Measurements from ENCODE around the gene ISLR.

The ISLR gene

DNA sequence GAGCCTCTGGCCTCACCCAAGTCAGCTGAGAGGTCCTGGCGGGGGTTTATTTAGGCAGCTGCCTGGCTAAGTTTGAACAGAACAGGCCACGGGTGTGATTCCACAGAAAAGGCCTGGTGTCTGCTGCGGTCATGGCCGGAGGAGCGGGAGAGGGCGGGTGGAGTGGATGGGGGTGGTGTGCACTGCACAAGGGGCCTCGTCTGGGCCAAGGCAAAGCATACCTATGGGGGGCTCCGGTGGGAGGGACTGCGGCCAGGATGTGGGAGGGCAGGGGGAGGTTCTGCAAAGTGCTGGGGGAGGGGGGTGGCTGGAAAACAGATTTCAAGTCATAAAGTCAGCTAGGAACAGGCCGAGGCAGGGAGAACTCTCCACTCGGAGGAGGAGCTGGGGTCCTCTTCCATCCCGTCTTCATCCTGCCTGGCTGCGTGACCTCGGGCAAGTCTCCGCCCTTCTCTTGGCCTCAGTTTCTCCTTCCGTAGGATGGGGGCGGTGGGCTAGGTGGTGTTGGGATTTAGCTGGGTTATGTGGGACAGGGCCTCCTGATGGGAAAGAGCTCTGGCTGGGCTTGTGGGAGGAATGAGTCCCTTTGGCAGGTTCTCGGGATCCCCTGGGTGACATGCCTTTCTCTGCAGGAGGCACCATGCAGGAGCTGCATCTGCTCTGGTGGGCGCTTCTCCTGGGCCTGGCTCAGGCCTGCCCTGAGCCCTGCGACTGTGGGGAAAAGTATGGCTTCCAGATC is 878 bp downstream of the ISLR start:
- DNase-seq: no peak

DNA sequence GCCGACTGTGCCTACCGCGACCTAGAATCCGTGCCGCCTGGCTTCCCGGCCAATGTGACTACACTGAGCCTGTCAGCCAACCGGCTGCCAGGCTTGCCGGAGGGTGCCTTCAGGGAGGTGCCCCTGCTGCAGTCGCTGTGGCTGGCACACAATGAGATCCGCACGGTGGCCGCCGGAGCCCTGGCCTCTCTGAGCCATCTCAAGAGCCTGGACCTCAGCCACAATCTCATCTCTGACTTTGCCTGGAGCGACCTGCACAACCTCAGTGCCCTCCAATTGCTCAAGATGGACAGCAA is 1.4 kb downstream of the ISLR start:
- DNase-seq: no peak

DNA sequence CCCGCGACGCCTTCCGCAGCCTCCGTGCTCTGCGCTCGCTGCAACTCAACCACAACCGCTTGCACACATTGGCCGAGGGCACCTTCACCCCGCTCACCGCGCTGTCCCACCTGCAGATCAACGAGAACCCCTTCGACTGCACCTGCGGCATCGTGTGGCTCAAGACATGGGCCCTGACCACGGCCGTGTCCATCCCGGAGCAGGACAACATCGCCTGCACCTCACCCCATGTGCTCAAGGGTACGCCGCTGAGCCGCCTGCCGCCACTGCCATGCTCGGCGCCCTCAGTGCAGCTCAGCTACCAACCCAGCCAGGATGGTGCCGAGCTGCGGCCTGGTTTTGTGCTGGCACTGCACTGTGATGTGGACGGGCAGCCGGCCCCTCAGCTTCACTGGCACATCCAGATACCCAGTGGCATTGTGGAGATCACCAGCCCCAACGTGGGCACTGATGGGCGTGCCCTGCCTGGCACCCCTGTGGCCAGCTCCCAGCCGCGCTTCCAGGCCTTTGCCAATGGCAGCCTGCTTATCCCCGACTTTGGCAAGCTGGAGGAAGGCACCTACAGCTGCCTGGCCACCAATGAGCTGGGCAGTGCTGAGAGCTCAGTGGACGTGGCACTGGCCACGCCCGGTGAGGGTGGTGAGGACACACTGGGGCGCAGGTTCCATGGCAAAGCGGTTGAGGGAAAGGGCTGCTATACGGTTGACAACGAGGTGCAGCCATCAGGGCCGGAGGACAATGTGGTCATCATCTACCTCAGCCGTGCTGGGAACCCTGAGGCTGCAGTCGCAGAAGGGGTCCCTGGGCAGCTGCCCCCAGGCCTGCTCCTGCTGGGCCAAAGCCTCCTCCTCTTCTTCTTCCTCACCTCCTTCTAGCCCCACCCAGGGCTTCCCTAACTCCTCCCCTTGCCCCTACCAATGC is 2.0 kb downstream of the ISLR start:
- no peak for DNase-seq

DNA sequence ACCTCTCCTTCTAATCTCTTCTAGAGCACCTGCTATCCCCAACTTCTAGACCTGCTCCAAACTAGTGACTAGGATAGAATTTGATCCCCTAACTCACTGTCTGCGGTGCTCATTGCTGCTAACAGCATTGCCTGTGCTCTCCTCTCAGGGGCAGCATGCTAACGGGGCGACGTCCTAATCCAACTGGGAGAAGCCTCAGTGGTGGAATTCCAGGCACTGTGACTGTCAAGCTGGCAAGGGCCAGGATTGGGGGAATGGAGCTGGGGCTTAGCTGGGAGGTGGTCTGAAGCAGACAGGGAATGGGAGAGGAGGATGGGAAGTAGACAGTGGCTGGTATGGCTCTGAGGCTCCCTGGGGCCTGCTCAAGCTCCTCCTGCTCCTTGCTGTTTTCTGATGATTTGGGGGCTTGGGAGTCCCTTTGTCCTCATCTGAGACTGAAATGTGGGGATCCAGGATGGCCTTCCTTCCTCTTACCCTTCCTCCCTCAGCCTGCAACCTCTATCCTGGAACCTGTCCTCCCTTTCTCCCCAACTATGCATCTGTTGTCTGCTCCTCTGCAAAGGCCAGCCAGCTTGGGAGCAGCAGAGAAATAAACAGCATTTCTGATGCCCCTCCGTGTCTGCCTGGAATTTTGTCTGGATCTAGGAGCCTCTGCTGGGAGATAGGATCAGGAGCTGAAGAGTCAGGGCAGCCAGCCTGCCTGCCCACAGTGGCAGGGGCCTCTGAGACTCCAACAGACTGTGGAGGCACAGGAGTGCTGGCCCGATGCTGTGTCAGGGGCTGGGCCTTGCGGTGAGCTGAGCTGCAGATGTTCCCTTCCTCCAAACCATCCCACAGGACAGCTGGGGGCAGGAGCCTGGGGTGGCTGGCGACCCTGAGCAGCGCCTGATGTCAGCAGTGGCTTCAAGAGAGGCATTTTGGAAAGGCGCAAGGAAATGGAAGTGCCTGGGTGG is 3.0 kb downstream of the ISLR start:
- no peak for DNase-seq

DNA sequence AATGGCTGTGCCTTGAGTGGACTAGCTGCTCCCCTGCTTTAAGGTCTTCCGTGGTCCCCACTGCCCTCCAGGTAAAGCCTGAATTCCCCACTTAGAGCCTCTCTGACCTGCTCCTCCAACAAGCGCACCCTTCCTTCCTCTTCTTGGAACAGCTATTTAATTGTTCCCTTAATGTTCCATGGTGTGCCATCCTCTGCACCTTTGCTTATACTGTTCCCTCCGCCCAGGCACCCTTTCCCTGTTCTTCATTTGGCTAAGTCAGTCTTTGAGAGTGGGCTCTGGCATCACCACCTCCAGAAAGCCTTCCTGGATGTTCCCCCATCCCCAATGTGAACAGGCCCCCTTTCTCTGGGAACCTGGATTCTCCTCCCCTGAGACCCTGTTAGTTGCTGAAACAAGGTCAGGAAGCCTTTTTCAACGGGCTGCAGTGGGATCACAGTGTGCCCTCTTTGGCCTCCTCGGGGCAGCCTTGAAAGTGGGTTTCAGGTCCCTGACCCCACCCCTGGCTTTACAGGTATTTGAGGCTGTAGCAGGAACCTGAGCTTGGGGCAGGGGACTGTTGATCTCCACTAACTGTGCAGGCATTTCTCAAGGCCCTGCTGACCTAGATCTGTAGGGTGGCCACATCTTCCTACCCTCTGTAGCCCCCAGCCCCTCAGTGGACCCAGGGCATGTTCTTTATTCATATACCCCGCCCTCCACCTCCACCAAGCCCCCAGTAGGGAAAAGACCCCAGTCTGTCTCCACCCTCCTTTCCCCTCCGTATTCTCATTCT is 5.0 kb downstream of the ISLR start:
- no peak for DNase-seq

DNA sequence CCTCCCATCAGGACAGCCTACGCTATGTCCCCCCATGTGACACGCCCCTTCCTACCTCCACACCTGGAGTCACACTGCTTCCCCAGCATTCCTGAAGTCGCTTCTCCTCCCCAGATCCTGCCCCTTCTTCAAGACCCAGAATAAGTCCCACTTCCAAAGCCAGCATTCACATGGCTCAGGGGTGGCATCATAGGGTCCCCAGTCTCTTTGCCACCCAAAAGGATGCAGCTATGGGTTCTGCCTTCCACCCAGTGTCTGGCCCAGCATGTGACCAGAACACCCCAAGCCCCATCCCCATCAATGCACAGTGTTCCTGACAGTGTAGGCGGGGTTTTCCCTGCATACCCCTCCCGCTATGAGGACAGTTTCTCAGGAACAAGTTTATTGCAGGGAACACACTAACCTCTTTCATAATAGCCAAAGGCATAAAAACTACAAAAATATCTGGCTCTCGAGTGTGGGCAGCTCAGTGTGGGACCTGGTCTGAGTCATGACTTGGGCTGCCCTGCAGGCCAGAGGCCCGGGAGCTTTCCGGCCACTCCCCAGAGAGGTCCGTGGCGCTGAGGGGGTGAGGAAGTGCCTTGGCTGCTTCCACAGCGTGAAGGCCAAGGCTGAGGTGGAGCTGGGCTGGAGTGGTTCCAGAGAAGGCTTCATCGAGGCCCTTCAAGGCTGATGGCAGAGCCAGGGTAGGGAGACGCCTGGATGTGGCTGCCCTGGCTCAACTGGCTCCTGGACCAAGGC is 5.8 kb downstream of the ISLR start:
- DNase-seq: no peak

DNA sequence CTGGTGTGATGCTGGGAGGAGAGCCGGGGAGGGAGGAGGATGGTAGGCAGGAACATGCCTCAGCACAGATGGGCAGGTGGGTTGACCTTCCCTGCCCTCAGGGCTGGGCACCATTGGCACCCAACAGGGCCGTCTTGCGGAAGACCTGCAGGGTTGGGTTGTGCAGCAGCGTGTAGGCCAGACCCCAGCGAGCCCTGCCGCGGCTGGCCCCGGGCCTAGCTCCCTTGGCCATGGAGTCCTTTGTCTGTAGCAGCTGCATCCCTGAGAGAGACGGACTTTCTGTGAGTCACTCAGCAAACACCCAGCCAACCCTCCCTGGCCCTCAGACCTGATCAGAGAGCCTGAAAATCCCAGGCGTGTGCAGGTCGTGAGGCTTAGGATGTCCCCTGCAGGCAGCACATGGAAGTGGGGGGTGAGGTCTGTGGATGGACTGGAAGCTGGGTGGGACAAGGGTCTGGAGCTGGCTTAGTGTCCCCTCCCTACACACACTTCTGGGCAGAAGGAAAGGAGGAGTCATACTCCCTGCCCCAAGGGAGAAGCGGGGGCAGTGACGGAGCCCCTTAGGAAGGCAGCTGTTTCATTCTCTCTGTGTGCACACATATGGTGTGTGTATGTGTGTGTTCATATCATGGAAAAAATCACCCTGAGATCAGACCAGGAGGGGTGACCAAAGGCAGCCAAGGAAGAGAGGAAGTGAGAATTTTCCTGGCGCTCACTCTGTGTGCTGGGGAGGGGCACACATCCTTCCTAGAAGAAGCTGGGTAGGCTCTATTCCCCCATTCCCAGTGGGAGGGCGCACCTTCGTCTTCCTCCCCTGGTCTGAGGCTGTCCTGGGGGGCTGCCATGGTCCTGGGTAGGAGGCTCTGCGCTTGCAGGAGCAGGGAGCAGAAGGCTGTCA is 6.7 kb downstream of the ISLR start:
- no peak for DNase-seq

DNA sequence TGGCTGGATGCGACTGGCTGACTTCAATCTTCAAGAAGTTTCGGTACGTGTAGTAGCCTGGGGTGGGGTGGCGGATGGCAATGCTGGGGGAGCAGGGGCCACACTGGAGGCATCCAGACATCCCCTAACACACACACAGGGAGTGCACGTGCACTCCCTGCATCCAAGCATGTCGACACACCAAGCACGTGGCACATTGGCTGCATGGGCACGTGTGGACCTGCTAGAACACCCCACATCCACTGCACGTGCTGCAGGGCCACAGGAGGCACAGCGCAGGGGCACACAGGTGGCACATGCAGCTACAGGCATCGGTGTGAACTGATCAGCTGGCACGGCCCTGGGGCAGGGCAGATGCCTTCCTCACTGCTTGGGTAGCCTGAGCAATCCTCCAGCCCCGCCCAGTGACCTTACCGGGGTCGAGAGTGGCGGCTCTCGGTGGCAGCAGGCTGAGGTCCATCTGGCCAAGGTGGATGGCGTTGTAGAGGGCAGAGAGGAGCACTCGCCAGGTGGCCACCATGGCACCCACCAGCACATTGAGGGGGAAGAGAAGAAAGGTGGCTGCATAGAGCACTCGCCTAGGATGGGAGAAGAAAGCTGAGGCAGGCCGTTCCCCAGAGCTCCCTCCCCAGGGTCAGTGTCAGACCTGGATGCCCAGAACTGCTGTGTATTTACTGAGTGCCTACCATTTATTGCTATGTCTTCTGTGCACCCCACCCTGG is 7.5 kb downstream of the ISLR start:
- no peak for DNase-seq

DNA sequence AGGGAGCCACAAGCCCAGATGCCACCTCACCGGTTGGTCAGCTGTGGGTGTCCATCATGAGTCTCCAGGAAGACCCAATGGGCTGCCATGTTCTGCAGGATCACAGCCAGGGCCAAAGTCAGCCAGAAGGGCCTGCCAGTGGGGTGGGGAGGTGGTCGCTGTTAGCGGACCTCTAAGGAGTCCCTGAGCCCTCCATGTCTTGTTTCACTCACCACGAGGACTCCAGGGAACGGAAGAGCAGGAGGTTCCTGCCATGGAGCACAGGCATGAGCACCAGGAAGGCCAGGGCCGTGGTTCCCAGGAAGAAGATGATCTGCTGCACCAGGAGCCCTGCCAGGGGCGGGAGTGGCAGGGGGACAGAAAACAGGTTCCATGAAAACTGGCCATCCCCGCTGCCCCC is 8.6 kb downstream of the ISLR start:
- no peak for DNase-seq

DNA sequence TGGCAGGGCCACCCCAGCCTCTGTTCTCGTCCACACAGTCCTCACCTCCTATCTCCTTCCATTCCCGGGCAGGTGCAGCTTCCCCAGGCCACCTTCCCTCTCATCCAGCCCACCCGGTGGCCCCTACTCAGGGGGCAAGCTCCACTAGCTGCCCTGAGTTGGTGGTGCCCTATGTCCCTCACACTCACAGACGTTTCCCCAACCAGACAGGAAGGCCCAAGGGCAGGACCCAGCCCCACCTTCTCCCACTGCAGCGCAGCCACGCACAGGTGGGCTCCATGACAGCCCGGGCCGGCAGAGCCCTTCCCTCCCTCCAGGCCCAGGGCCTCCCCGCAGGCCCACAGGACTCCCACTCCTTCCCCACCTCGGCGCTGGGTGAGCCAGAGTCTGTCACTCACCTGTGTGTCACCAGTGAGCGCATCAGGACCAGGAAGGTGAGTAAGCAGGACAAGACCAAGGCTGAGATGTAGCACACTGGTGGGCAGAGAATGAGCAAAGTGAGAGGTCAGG is 11.1 kb downstream of the ISLR start:
- no peak for DNase-seq

DNA sequence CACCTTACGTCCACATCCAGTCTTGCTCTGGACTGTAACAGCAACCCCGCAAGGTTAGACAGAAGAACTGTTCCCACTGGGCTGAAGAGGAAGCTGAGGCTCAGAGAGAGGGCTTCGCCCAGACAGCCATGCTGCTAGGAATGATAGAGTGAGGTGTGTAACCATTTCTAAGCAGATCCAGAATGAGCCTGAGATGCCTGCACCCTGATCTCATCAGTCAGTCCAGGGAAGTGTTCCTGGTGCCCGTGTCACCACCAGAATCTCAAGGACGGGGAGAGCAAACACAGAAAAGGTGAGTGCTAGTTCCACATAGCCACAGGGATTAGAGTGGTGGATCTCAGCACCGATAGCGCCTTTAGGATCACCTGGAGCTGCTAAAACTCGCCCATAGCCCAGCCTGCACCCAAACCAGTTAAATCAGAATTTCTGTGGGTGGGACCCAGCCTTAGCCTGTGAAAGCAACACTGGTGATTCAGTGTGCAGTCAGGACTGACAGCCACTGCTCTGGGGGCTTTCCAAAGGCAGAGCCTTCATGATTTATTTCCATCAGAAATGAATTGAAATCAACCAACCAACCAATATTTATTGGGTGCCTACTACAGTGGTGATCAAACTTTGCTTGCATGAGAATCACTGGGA is 12.3 kb downstream of the ISLR start:
- no peak for DNase-seq

DNA sequence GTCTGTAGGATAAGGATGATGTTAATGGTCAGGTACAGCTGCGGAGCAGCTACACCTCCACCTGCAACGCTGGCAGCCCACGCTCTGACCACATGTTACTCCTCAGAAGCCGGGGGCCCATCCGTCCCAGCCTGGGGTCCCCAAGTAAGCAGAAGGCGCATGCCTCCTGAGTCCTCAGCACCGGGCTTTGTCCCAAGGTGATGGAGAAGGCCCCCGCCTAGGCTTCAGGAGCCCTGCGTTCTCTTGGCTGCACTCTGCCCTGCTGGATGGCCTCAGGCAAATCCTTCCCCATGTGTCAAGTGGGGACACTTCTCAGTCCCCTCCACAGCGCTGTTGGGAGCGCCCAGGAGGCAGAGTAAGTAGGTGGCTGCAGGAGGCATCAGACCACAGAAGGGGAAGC is 14.7 kb downstream of the ISLR start:
- DNase-seq: no peak

DNA sequence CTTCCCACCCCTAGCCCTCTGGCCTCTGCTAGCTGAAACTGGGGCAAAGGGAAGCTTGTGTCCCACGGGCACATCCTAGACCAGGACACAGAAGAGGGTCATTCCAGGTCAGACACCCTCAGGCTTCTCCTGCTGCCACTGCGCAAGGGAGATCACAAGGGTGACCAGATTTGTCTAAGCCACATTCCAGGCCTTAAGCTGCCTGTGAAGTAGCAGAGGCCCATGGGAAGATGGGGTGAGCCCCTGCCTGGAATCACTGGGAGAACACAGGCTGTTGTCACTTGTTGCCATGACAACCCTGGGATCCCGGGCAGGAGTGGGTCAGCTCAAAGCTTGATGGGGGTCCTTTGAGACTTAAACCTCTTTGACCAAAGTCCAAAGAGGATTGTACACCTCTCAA is 18.3 kb downstream of the ISLR start:
- no peak for DNase-seq

DNA sequence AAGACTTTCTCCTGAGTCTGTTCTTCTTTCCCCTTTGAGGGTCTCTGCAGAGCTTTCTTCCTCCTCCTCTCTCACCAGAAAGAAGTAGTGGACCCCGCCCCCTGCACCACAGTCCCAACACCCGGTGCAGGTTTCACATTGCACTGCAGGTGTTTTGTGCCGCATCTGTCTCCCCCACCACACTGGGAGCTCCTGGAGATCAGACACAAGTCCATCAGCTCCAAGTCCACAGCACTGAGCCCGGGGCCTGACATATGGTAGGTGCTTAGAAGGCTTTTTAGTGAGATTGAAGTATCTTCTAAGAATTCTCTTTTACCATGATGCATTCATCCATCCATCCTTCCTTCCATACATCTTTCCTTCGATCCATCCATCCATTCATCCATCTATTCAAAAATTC is 19.2 kb downstream of the ISLR start:
- DNase-seq: no peak

DNA sequence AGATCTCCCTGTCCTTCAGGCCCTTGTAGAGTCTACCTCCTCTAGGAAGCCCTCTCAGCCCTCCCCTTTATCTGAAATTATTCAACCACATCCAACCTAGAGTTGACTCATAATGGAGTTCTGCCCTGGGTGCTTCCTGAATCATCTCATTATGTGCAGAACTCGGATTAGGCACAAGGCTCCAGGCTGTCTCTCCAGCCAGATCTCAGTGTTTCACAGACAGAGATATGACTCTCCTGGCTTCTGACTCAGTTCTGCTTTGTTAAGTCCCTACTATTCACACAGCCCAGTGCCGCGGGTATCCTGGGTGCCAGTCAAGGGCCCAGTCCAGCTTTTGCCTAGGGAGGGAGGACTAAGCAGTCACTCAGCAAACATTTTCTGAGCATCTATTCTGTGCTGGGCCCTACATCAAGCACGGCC is 19.8 kb downstream of the ISLR start:
- DNase-seq: no peak

DNA sequence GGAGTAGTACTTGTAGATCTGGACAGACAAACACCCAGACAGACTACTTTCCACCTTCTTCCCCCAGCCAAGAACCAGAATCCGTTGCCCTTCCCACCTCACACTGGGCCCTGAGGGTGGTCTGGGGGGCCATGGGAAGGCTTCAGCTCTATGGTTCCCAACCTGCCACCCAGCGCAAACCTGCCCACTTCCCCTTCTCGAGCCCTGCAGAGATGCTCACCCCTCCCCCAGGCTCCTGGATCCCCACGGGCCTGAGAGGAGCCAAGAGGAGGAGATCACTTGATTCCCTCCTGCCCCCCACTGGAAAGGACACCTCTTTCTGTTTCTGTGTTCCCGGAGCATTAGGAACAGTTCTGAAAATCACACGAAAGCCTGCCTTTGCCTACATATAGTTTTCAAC is 20.4 kb downstream of the ISLR start:
- no peak for DNase-seq

DNA sequence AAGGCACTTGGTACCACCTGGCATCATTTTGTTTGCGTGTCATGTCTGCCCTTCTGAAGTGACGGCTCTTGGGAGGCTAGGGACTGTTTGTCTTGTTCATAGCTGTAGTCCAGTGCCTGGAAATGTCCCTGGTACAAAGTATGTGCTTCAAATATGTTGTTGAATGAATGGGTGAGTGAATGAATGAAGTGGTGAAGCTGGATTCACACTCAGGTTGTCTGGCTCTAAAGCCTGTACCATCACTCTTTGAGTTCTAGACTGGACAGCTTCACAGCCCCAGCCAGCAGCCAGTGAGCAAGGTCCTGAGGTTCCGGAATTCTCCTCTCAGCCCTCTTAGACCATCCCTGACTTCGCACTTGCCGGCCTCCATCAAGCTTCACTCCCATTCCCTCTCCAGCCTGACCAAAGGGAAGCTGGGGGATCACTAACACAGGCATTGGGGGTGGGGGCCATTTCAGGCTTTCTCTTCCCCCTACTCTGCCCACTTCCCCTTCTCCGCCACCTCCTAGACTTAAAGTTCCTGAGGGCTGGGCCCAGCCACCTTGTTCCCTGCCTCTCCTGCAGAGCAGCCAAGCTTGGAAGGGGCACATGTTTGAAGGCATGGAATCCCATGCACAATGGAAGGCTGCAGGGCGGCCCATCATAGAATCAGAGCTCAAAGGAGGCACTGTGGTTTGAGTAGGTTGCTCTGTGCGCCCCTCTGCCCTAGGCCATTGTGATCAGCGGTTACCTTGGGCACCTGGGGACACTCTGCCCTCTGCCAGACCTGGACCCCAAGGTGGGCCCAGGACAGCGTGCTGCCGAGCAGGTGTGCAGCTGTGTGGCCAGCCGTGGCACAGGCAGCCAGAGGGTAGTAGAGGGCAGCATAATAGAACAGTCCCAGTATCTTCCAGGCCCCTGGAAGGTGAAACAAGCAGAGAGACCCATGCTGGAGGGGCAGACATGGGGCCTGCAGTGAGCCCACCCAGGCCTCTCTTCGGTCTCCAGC is 21.4 kb downstream of the ISLR start:
- no peak for DNase-seq

DNA sequence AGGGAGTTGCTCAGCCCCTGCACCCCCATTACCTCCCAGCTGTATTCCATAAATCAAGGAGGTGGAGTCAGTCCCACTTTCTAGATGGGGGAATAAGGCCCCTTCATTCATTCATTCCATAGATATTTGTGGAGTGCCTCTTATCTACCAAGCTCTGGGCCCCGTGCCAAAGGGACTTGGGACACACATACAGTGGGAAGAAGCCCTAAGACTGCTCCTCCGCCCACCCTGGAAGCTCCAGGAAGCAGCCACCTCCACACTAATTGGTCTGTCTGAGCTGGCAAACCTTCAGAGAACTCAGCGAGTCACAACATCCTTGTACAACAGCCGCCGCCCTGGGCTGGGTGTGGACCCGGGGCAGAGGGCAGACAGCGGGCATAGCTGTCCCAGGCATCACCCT is 22.7 kb downstream of the ISLR start:
- peak; percentile 34 for DNase-seq

All from NCI-H1105 (cell line).